GM23248 (cell line): ENCODE results near the gene TLE7. TPM values are rescaled to one million over a fixed set of nuclear protein-coding genes. Genes with fewer than 3 reads are reported as not detected.

Experiments
- DNase-seq: peaks from one replicate; pipeline ENCODE4 v3.0.0-alpha.2; 2015
- H2AFZ ChIP-seq: fragments of 200-600 bp; sonication (generic); 2 replicates; pipeline ENCODE4 v1.6.1; 2016; ENCODE audit warnings: antibody characterized with exemption
- H3F3A ChIP-seq: fragments of 200-600 bp; sonication (generic); 2 replicates; pipeline ENCODE4 v1.6.1; 2016; ENCODE audit warnings: mild to moderate bottlenecking, antibody characterized with exemption, mixed run types; ENCODE audit not compliant: insufficient read depth
- H3K27ac ChIP-seq: fragments of 200-600 bp; sonication (generic); 2 replicates; pipeline ENCODE4 v1.5.1; 2016; ENCODE audit warnings: mild to moderate bottlenecking
- H3K27me3 ChIP-seq: fragments of 200-600 bp; sonication (generic); replicated peaks from 2 replicates; pipeline ENCODE4 v1.6.1; 2016; ENCODE audit warnings: mild to moderate bottlenecking; ENCODE audit not compliant: insufficient read depth
- H3K36me3 ChIP-seq: fragments of 200-600 bp; sonication (generic); 2 replicates; pipeline ENCODE4 v1.6.1; 2016; ENCODE audit warnings: low read depth, mild to moderate bottlenecking
- H3K4me1 ChIP-seq: fragments of 200-600 bp; sonication (generic); 2 replicates; pipeline ENCODE4 v1.6.1; 2016; ENCODE audit warnings: mild to moderate bottlenecking; ENCODE audit not compliant: insufficient read depth
- H3K4me2 ChIP-seq: fragments of 200-600 bp; sonication (generic); one replicate; pipeline ENCODE4 v1.6.1; 2016; ENCODE audit warnings: mild to moderate bottlenecking; ENCODE audit not compliant: unreplicated experiment
- H3K4me3 ChIP-seq: fragments of 200-600 bp; sonication (generic); 2 replicates; pipeline ENCODE4 v1.5.1; 2016; ENCODE audit warnings: mild to moderate bottlenecking
- H3K79me2 ChIP-seq: fragments of 200-600 bp; sonication (generic); 2 replicates; pipeline ENCODE4 v1.6.1; 2016; ENCODE audit warnings: mild to moderate bottlenecking; ENCODE audit not compliant: insufficient read depth
- H3K9ac ChIP-seq: fragments of 200-600 bp; sonication (generic); 2 replicates; pipeline ENCODE4 v1.6.1; 2016; ENCODE audit warnings: mild to moderate bottlenecking
- H3K9me2 ChIP-seq: fragments of 200-600 bp; sonication (generic); 2 replicates; pipeline ENCODE4 v1.6.1; 2016; ENCODE audit warnings: mixed run types, mild to moderate bottlenecking, moderate library complexity; ENCODE audit not compliant: insufficient read depth
- H3K9me3 ChIP-seq: fragments of 200-600 bp; sonication (generic); one replicate; pipeline ENCODE4 v1.6.1; 2017; ENCODE audit warnings: low read depth
- H4K20me1 ChIP-seq: fragments of 200-600 bp; sonication (generic); 2 replicates; pipeline ENCODE4 v1.6.0; 2016; ENCODE audit not compliant: insufficient read depth
- EZH2 ChIP-seq: fragments of 200-600 bp; sonication (generic); IDR thresholded peaks from 2 replicates; pipeline ENCODE4 v1.6.1; 2018; ENCODE audit warnings: antibody characterized with exemption, mild to moderate bottlenecking; ENCODE audit not compliant: insufficient read depth, poor library complexity, severe bottlenecking
- EZH2phosphoT487 ChIP-seq: fragments of 200-600 bp; sonication (generic); IDR thresholded peaks from 2 replicates; pipeline ENCODE4 v1.6.1; 2018; ENCODE audit warnings: antibody characterized with exemption, moderate library complexity, mild to moderate bottlenecking, low read depth; ENCODE audit not compliant: insufficient read depth
- WGBS, 2 experiments: methylation state at CpG; one replicate each; pipeline ENCODE4 v1.1.6; 2015 to 2017; ENCODE audit warnings: low lambda C conversion rate in 2 of 2, low coverage in 1 of 2; ENCODE audit errors: missing lambda C conversion rate in 2 of 2; 5-methylcytosine and 5-hydroxymethylcytosine counted together
- in situ Hi-C: fragments of 300-500 bp; cut with MboI; formaldehyde crosslinking; loops from 2 replicates; pipeline ENCODE4 v1.15.0; 2020
- polyA plus RNA-seq: library from polyadenylated mRNA; unstranded; fragments of >200 nt; fragmentation: Nextera tagmentation; extraction: Ambion mirVana; gene quantifications from 2 replicates; pipeline ENCODE4 v1.2.1, GENCODE V29; 2016
- total RNA-seq: library from RNA; depleted of rRNA; stranded (reverse); fragments of >200 nt; shearing (Covaris generic); gene quantifications from 2 replicates; pipeline ENCODE4 v1.2.3, GENCODE V29; 2014

Gene TLE7
- total and polyA plus RNA-seq, 2 experiments from 2014 or later, result not detected

GRCh38 chr16:71484006-71484893 lies 42.4 kb upstream of the TLE7 start:
- in situ Hi-C loops, result no loop called here
- H3K4me2 ChIP-seq, result peak overlapping the region; percentile 100

GRCh38 chr16:71482569-71482968 lies 40.7 kb upstream of the TLE7 start:
- Histone ChIP-seq H3K9me3 (no peaks in the 10 kb centered on the region), H3K4me2 (no peak overlapping the region), H3K9ac (no peak overlapping the region), H3K9me2 (no peaks in the 10 kb centered on the region), H3F3A (peaks cover 5% of the 10 kb centered on the region), H3K27ac (no peak overlapping the region), H3K4me3 (no peak overlapping the region), H4K20me1 (no peaks in the 10 kb centered on the region), H2AFZ (no peak overlapping the region), H3K4me1 (no peaks in the 10 kb centered on the region), H3K79me2 (no peaks in the 10 kb centered on the region; the same call in 1 of the 2 replicates), H3K27me3 (no peaks in the 10 kb centered on the region), H3K36me3 (no peaks in the 10 kb centered on the region)
- 93 to 96% methylated on average over 5 of the region's 5 CpGs for WGBS, 2 experiments
- TF ChIP-seq EZH2phosphoT487 (no peak), EZH2 (no peak)
- DNase-seq, result no peak
- in situ Hi-C loops, result no loop called here

More at GRCh38 chr16:71484006-71484893, 42.4 kb upstream of the TLE7 start:
- Histone ChIP-seq H3K27me3 (no peaks in the 10 kb centered on the region), H3K4me1 (no peaks in the 10 kb centered on the region), H3K9ac (peak overlapping the region; percentile 97), H4K20me1 (no peaks in the 10 kb centered on the region), H3K9me3 (no peaks in the 10 kb centered on the region), H3K79me2 (no peaks in the 10 kb centered on the region; the same call in 1 of the 2 replicates), H2AFZ (peak overlapping the region; percentile 99), H3K36me3 (no peaks in the 10 kb centered on the region), H3F3A (peaks cover 5% of the 10 kb centered on the region), H3K4me3 (peak overlapping the region; percentile 98), H3K27ac (peak overlapping the region; percentile 99), H3K9me2 (no peaks in the 10 kb centered on the region)
- WGBS, 2 experiments, result 1% methylated on average over 44 of the region's 44 CpGs
- DNase-seq, result peak; percentile 94
- TF ChIP-seq EZH2 (no peak), EZH2phosphoT487 (no peak)

GRCh38 chr16:71480956-71481355 lies 39.1 kb upstream of the TLE7 start:
- Histone ChIP-seq H3K36me3 (peaks cover 10% of the 10 kb centered on the region), H3K9ac (no peak overlapping the region), H2AFZ (no peak overlapping the region), H3K4me2 (no peak overlapping the region), H3K9me3 (no peaks in the 10 kb centered on the region), H3K79me2 (no peaks in the 10 kb centered on the region; the same call in 1 of the 2 replicates), H3K27ac (no peak overlapping the region), H3K4me3 (no peak overlapping the region), H3K27me3 (no peaks in the 10 kb centered on the region), H3K9me2 (no peaks in the 10 kb centered on the region), H3K4me1 (no peaks in the 10 kb centered on the region), H3F3A (peaks cover 13% of the 10 kb centered on the region), H4K20me1 (no peaks in the 10 kb centered on the region)
- TF ChIP-seq EZH2 (no peak), EZH2phosphoT487 (no peak)
- in situ Hi-C loops, result no loop called here
- 96 to 98% methylated on average over 2 of the region's 2 CpGs for WGBS, 2 experiments
- DNase-seq, result no peak

GRCh38 chr16:71479420-71479819 lies 37.6 kb upstream of the TLE7 start:
- TF ChIP-seq EZH2, result no peak
- TF ChIP-seq EZH2phosphoT487, result no peak
- 67 to 75% methylated on average over 3 of the region's 3 CpGs for WGBS, 2 experiments

More at GRCh38 chr16:71479420-71479819, 37.6 kb upstream of the TLE7 start:
- Histone ChIP-seq H3K9me2 (no peaks in the 10 kb centered on the region), H3F3A (peaks cover 22% of the 10 kb centered on the region), H4K20me1 (no peaks in the 10 kb centered on the region), H3K9me3 (no peaks in the 10 kb centered on the region), H3K27ac (no peak overlapping the region), H3K79me2 (no peaks in the 10 kb centered on the region; the same call in 1 of the 2 replicates), H3K9ac (no peak overlapping the region), H3K4me2 (no peak overlapping the region), H3K4me3 (no peak overlapping the region), H3K27me3 (no peaks in the 10 kb centered on the region), H3K36me3 (peaks cover 12% of the 10 kb centered on the region), H3K4me1 (peaks cover 14% of the 10 kb centered on the region), H2AFZ (no peak overlapping the region)
- in situ Hi-C loops, result no loop called here
- peak; percentile 52 for DNase-seq
